Activated B cell treated with CpG ODN at 0.5 μM for 24 hours (primary cell): ENCODE measurements around the gene SLC6A19. TPM values are rescaled to one million over a fixed set of nuclear protein-coding genes. Genes with fewer than 3 reads are reported as not detected.

ENCODE experiments used
- ATAC-seq: fragments of 200-7000 bp; cut with Tn5 transposase; one replicate; pipeline ENCODE4 v1.10.0; 2021; ENCODE audit warnings: low read depth, mild to moderate bottlenecking, moderate library complexity
- CTCF ChIA-PET: fragments of 350-600 bp; sonication (Branson Sonifier 250); formaldehyde crosslinking; loops from one replicate; lab custom pipeline; 2021; ENCODE audit warnings: antibody characterized with exemption; lab: Charles Lee
- POLR2A ChIA-PET: fragments of 350-600 bp; sonication (Branson Sonifier 250); formaldehyde crosslinking; loops from one replicate; lab custom pipeline; 2021; ENCODE audit warnings: antibody characterized with exemption; lab: Charles Lee
- DNase-seq: peaks from one replicate; pipeline ENCODE4 v3.0.0; 2022
- H3K27ac Mint-ChIP-seq: one replicate; pipeline ENCODE4 v1.8.0; 2020; ENCODE audit warnings: mixed read lengths
- H3K27me3 Mint-ChIP-seq: one replicate; pipeline ENCODE4 v1.8.0; 2021; ENCODE audit warnings: mixed read lengths
- H3K36me3 Mint-ChIP-seq: one replicate; pipeline ENCODE4 v1.8.0; 2021; ENCODE audit warnings: low read depth, mixed read lengths
- H3K4me1 Mint-ChIP-seq: one replicate; pipeline ENCODE4 v1.8.0; 2021; ENCODE audit warnings: mixed read lengths
- H3K4me3 Mint-ChIP-seq: one replicate; pipeline ENCODE4 v1.8.0; 2020; ENCODE audit warnings: mild to moderate bottlenecking, mixed read lengths
- H3K9me3 Mint-ChIP-seq: one replicate; pipeline ENCODE4 v1.8.0; 2020; ENCODE audit warnings: mixed read lengths
- intact Hi-C: fragments of 100-400 bp; cut with micrococcal nuclease; formaldehyde crosslinking; loops from one replicate; pipeline ENCODE4 v1.15.1; 2024
- total RNA-seq: library from RNA; stranded (reverse); gene quantifications from 2 replicates; pipeline ENCODE4 v1.2.3, GENCODE V29; 2022
- TF ChIP-seq, protein P1 (sequence below): fragments of 200-600 bp; IDR thresholded peaks from one replicate; pipeline ENCODE4 v1.8.0; 2022; ENCODE audit warnings: antibody characterized with exemption, mild to moderate bottlenecking

The SLC6A19 gene
- total RNA-seq, 1 donor from 2014 or later = not detected

DNA sequence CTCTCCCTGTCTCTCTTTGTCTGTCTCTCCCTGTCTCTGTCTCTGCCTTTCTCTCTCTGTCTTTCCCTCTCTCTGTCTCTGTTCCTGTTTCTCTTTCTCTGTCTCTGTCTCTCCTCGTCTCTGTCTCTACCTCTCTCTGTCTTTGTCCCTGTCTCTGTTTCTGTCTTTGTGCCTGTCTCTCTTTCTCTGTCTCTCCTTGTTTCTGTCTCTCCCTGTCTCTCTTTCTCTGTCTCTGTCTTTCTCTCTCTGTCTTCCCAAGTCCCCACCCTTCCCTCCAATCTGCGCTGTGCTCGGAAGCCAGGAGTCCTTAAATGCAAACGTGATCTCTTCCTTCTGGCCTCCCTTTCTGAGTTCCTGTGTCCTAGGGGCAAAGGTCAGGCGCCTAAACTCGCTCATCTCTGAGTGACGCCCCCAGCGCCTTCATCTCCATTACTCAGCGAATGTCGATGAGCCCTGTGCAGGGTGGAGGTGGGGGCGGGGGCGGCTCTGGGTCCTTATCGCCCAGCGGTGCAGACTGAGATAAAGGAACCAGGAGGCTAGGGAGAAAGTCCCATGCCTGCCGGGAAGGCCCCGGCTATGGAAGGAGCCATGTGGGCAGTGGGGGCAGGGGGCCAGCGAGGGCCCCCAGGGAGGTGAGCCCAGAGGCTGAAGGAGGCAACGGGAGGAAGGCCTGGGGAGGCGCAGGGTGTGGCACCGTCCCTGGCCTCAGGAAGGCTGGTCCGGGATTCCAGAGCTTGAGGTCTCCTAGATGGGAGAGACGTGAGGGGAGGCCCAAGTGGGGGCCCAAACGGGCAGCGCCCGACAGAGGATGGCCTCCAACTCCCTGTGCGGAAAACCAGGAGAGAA, 1.5 kb upstream of the SLC6A19 start:
- DNase-seq = no peak

DNA sequence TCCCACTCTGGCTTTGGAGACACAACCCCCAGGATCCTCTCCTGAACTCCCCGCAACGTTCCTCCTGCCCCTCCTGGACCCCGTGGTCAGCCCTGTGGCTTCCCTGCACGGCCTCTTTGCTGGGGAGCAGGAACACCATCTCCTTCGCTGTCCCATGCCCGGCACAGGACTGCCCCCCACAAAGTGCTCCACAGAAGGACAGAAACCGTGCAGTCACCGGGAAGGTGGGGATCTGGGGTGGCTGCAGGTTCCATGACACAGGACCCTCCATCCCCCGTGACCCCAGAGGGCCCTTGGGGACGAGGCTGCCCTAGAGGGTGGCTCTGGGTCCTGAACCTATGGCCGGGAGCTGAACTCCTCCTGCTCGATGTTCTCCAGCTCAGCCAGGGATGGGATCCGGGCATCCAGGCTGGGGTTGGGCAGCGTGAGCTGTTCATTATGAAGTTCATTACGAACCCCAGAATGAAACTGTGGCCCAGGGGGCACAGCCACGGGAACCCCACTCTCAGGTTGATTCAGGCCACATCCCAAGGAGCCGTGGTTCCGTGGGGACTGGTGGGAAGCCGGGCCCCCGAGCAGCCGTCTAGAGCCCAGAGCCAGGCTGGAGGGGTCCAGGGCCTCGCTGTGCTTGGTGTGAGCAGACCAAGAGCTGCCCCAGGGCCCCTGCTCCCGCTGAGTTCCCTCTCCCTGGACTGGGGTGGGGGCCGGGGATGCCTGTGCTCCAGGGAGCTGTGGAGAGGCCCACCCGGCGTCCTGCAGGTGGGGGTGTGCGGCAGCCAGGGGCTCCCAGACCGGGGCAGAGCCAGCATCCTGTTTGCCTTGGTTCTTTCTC, 684 bp upstream of the SLC6A19 start:
- CTCF ChIA-PET = no interaction called here
- POLR2A ChIA-PET = no interaction called here
- Mint-ChIP-seq H3K27me3 (peaks cover 8% of the 10 kb centered on the region), H3K4me1 (no peaks in the 10 kb centered on the region), H3K36me3 (no peaks in the 10 kb centered on the region), H3K4me3 (no peak overlapping the region), H3K27ac (no peak overlapping the region), H3K9me3 (no peaks in the 10 kb centered on the region)
- TF ChIP-seq, protein P1, sequence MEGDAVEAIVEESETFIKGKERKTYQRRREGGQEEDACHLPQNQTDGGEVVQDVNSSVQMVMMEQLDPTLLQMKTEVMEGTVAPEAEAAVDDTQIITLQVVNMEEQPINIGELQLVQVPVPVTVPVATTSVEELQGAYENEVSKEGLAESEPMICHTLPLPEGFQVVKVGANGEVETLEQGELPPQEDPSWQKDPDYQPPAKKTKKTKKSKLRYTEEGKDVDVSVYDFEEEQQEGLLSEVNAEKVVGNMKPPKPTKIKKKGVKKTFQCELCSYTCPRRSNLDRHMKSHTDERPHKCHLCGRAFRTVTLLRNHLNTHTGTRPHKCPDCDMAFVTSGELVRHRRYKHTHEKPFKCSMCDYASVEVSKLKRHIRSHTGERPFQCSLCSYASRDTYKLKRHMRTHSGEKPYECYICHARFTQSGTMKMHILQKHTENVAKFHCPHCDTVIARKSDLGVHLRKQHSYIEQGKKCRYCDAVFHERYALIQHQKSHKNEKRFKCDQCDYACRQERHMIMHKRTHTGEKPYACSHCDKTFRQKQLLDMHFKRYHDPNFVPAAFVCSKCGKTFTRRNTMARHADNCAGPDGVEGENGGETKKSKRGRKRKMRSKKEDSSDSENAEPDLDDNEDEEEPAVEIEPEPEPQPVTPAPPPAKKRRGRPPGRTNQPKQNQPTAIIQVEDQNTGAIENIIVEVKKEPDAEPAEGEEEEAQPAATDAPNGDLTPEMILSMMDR = no peak
- intact Hi-C loops = no loop called here
- no peak for ATAC-seq
- no peak for DNase-seq

More for the DNA sequence above, 1.5 kb upstream of the SLC6A19 start:
- Mint-ChIP-seq H3K4me1 (no peaks in the 10 kb centered on the region), H3K9me3 (no peaks in the 10 kb centered on the region), H3K27ac (no peak overlapping the region), H3K4me3 (no peak overlapping the region), H3K36me3 (no peaks in the 10 kb centered on the region), H3K27me3 (peaks cover 2% of the 10 kb centered on the region)
- no peak for ATAC-seq
- TF ChIP-seq, protein P1 = no peak
- intact Hi-C loops = no loop called here
- ChIA-PET POLR2A (no interaction called here), CTCF (no interaction called here)

DNA sequence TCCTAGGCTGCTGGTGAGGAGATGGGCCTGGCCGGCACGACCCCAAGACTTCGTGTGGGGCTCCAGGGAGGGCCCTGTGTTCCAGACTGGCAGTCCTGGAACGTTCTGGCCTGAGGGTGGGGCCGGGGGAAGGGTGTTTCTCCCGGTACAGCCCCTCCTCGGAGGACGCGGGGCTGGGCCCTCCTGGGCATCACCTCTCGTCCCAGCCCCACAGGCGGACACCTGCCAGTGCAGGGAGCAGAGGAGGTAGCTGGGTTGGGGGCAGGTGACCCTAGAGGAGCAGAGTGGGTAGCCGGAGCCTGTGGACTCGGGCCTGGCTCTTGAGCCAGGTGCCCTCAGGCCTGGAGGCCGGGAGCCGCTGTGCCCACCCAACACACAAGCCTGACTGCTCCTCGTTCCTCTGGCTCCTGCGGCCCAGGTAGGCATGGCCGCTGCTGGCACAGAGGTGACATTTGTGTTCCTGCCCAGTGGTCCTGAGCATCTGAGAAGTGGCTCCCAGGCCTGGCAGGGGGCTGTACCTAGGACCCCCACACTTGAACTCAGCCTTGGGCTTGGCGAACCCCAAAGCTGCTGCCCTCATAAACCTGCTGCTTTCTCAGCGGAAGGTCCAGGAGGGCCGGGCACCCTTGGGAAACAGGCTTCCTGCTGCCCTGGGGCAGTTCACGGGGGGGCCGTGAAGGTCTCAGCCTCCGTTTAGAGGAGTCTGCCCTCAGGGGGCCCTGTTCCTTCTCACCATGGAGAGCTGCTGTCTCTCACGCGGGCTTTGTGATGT, 817 bp downstream of the SLC6A19 start:
- no peak overlapping the region for H3K27ac Mint-ChIP-seq
- no peak overlapping the region for H3K4me3 Mint-ChIP-seq
- H3K36me3 Mint-ChIP-seq = no peaks in the 10 kb centered on the region
- peaks cover 11% of the 10 kb centered on the region for H3K27me3 Mint-ChIP-seq
- DNase-seq (no peak), ATAC-seq (no peak)
- intact Hi-C loops = no loop called here
- no peaks in the 10 kb centered on the region for H3K4me1 Mint-ChIP-seq
- TF ChIP-seq, protein P1 = no peak
- POLR2A ChIA-PET = no interaction called here
- H3K9me3 Mint-ChIP-seq = no peaks in the 10 kb centered on the region
- CTCF ChIA-PET = no interaction called here

DNA sequence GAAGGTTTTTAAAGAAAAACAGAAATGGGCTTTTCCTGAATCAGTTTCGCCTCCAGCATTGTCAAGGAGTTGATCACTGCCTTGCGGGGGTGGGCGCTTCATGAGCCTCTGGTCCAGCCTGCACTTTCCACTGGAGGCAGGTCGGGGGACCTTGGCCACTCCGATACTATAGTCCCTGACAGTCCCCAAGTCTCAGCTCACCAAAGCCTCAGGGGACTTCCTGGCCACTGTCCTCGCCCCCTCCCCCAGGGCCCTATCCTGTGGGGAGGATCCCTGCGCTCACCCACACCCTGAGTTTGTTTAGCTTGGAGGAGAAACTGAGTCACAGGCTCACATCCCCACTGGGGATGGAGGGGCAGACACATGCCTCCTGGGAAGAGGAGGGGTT, 1.4 kb downstream of the SLC6A19 start:
- no peaks in the 10 kb centered on the region for H3K36me3 Mint-ChIP-seq
- TF ChIP-seq, protein P1 = no peak
- POLR2A ChIA-PET = no interaction called here
- peaks cover 15% of the 10 kb centered on the region for H3K27me3 Mint-ChIP-seq
- DNase-seq = no peak
- CTCF ChIA-PET = no interaction called here
- no peak overlapping the region for H3K27ac Mint-ChIP-seq
- H3K4me3 Mint-ChIP-seq = no peak overlapping the region
- H3K4me1 Mint-ChIP-seq = no peaks in the 10 kb centered on the region
- ATAC-seq = no peak
- intact Hi-C loops = no loop called here
- no peaks in the 10 kb centered on the region for H3K9me3 Mint-ChIP-seq
